Activated CD4-positive, alpha-beta T cell treated with anti-CD3 and anti-CD28 coated beads, Interleukin-2, Interleukin-4, amounts not matched to agents 100 ng/mL and 50 ng/mL, durations not matched to agents 16 hours and 8 hours (primary cell): ENCODE results near the gene EFCAB5.
"Not testable (repeated sequence)": the region's sequence is repeated elsewhere in the genome, so short reads cannot be mapped to it uniquely, and the experiment has no call there.

Experiments used
- DNase-seq: peaks from one replicate; pipeline ENCODE4 v3.0.0-alpha.2; 2020; ENCODE audit warnings: low spot score

EFCAB5 gene

GRCh38 chr17:30095507-30096244 is 154.2 kb downstream of the EFCAB5 start:
- DNase-seq = peak; percentile 16

GRCh38 chr17:30101686-30102390 is 160.4 kb downstream of the EFCAB5 start:
- peak; percentile 18 for DNase-seq

GRCh38 chr17:30103921-30104320 is 162.5 kb downstream of the EFCAB5 start:
- no peak for DNase-seq

- peak; percentile 81 for DNase-seq
Measured at GRCh38 chr17:30104575-30105339, 163.3 kb downstream of the EFCAB5 start.

GRCh38 chr17:30112794-30113193 is 171.4 kb downstream of the EFCAB5 start:
- DNase-seq = no peak

GRCh38 chr17:30113213-30113612 is 171.8 kb downstream of the EFCAB5 start:
- DNase-seq = peak; percentile 44

DNA sequence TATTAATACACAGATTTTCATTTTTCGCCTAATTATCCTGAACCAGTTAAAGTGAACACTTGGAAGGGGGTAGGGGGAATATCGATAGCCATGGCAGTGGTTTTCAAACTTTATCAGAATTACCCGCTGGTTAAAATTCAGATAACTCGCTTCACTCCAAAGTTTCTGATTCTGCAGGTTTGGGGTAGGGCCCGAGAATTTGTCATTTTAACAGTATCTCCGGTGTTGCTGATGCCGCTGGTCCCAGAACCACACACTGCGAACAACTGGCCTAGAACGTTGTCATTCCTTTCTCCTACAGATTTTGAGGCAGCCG is 174.9 kb downstream of the EFCAB5 start:
- no peak for DNase-seq

DNA sequence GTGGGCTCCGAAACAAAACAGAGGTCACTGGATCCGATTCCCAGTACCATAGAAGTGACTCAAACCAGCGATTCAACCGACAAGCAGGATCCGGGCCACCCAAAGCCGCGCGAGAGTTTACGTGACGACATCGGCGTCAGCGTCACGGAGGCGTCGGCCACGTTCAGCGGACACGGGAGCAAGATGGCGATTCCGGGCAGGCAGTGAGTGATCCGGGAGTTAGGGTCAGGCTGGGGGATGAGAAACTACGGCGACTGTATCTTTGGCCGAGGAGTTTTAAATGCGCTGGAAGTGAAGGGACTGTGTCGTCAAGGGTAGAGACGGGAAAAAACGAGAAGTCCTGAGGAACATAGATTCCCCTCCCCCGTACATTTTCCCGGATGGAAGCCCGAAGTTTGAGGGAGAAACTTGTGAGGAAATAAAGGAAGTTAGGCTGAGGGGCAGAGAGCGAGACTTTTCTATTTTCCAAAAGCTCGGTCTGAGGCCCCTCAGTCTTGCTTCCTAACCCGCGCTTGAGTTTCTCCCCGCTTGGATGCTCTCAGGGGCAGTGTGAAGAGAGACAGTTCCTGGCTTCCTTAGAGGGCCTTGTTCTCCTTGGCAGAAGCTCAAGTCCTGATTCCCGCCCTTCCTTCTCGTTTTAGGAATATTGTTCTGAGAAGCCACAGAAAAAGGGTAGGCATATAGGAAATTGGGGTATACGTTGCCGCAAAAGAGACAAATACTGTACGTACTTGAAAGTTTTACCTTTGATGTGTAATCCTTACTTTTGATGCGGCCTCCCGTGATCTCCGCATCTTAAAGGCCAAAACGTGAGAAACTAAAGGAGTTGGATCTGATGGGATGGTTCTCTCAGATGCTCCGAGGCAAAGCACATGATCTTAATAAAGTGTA is 175.5 kb downstream of the EFCAB5 start, which contains the start of gene NSRP1:
Gene NSRP1, plus strand, starts transcription at position 156 of the 891 bp plus-strand sequence. Its CDS starts 28 bp downstream, at position 184.
- DNase-seq = peak; percentile 97

DNA sequence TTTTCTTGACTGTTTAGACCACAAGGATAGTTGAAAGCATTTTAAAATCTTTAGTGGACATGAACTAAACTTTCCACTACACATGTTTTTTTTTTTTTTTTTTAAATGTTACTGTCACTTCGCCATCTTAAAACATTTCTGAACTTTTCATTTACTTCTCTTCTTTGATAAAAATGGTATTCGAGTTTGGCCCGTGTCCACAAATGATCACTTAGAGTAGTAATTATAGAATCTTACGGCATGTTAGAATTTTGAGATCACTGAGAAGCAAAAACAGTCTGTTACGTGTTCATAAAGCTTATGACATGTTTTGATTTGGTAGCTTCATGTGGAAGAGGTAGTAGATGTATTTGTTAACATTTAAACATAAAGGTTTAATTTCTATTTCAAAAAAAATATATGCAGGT is 176.2 kb downstream of the EFCAB5 start:
- no peak for DNase-seq

DNA sequence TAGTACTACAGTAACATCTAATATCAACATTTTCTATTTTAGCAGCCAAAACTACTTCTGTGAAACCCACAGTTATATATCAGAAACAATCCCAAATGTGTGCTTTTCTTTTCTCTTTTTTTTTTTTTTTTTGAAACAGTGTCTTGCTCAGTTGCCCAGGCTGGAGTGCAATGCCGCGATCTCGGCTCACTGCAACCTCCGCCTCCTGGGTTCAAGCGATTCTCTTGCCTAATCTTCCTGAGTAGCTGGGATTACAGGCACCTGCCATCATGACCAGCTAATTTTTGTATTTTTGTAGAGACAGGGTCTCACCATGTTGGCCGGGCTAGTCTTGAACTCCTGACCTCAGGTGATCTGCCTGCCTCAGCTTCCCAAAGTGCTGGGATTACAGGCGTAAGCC is 177.2 kb downstream of the EFCAB5 start:
- not testable (repeated sequence) for DNase-seq

DNA sequence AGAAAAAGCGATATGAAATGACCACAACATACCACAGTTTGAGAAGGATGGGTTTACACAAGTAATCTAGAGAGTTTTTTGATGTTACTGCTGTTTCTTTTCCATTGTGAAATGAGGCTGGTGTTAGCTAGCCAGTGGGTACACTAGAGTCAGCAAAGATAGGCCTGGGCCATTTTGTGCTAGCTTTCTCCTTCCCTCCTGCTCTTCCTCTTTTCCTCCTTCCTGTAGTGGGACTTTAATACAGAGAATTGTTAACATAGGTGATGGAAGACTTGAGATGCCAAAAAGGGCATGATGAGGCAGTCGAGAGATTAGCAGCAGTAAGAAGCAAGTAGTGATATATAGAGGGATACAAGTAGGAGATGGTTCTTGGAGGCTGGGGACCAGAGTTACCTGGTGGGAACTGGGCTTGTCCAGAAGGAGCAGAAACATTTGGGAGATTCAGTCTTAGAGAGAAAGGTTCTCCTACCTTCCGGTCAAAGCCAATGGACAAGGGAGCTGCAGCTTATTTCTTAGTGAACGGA is 182.9 kb downstream of the EFCAB5 start:
- no peak for DNase-seq

GRCh38 chr17:30130121-30130520 is 188.7 kb downstream of the EFCAB5 start:
- DNase-seq = no peak

DNA sequence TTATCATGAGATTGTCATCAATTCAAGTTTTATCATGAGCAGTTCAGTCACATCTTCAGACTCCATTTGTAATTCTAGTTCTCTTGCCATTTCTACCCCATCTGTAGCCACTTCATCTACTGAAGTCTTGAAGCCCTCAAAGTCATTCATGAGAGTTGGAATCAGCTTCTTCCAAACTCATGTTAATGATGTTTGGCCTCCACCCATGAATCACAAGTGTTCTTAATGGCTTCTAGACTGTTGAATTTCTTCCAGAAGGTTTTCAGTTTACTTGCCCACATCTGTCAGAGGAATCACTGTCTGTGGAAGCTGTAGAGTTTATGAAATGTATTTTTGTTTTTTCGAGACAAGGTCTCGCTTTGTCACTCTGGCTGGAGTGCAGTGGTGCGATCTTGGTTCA is 191.2 kb downstream of the EFCAB5 start:
- DNase-seq = no peak

- no peak for DNase-seq
Measured at GRCh38 chr17:30133197-30133596, 191.8 kb downstream of the EFCAB5 start.

GRCh38 chr17:30134551-30134950 is 193.1 kb downstream of the EFCAB5 start:
- no peak for DNase-seq

DNA sequence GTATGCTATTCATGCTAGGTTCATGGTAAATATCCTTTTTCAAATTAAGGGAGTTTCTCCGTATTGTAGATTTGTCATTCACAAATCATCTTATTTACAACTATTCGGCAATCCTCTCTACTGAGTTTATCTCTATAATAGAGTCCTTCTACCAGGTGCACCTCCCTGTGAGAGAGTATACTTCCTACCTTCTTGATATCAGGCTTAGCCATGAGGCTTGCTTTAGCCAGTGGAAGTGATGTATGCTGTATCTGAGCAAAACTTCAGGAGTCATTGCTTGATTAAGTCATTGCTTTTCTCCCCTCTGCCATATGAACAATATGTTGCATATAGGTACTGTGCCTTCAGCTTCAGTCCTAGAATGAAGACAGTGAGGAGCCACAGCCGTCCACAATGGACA is 195.7 kb downstream of the EFCAB5 start:
- DNase-seq = no peak

DNA sequence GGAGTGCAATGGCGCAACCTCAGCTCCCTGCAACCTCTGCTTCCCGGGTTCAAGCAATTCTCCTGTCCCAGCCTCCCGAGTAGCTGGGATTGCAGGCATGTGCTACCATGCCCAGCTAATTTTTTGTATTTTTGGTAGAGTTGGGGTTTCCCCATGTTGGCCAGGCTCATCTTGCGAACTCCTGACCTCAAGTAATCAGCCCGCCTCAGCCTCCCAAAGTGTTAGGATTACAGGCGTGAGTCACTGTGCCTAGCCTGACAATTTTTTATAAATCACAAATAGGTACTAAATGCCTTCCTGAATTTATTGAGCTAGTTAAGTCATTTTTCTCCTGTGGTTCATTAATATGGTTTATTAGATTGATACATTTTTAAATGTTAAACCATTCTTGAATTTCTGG is 206.4 kb downstream of the EFCAB5 start:
- DNase-seq = not testable (repeated sequence)

DNA sequence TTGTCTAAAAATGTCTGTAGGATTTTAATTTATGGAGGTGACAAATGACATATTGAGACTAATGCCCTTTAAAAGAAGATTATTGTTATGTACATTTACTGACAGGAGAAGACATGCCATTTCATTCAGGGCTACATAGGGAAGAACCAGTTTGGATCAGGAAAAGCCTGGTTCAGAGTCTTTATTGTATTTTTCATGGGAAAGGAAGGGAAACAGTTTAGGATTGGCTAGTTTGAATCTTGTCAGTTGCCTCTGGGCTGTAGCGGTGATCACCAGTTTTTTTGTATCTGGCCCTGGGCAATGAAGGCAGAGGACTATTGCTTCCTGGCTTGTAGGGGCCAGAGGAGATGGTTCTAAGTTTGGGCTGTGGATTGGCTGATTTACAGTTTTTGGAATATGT is 206.9 kb downstream of the EFCAB5 start:
- DNase-seq = no peak

DNA sequence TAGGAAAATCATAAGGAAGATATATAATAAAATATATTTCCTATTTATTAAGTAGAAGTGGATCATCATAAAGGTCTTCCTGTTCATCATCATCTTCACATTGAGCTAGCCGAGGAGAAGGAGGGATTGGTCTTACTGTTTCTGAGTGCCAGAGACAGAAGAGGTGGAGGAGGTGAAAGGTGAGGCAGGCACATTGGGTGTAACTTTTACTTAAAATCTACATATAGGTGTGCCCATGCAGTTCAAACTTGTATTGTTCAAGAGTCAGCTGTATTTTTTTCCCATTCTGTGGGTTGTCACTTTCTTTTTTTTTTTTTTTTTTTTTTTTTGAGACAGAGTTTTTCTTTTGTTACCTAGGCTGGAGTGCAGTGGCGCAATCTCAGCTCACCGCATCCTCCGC is 210.0 kb downstream of the EFCAB5 start:
- no peak for DNase-seq

- no peak for DNase-seq
Measured at GRCh38 chr17:30153463-30153862, 212.0 kb downstream of the EFCAB5 start.

GRCh38 chr17:30155389-30155788 is 214.0 kb downstream of the EFCAB5 start:
- DNase-seq = no peak
